K562 (cell line): ENCODE results near the gene HEXIM2. TPM values are rescaled to one million over a fixed set of nuclear protein-coding genes. Genes with fewer than 3 reads are reported as not detected.
A peak's percentile ranks its signal among the peaks of the same experiment; 100 is the strongest.

Source experiments
- ADNP ChIP-seq: fragments of 200-800 bp; sonication (Bioruptor generic); IDR thresholded peaks from 2 replicates; pipeline ENCODE4 v1.6.1; 2016; ENCODE audit warnings: missing genetic modification characterization, missing compliant biosample characterization
- CHD1 ChIP-seq: fragments of 200-600 bp; sonication (generic); IDR thresholded peaks from one replicate; pipeline ENCODE4 v1.6.1; 2012; ENCODE audit warnings: mild to moderate bottlenecking, moderate library complexity, low read length, inconsistent platforms
- EP300 ChIP-seq: IDR thresholded peaks from 2 replicates; pipeline ENCODE4 v1.6.1; 2012; ENCODE audit warnings: low read length, improper control_type of control experiment
- EWSR1 ChIP-seq: fragments of 450-650 bp; IDR thresholded peaks from 2 replicates; pipeline ENCODE4 v1.6.1; 2018; ENCODE audit warnings: borderline replicate concordance, mild to moderate bottlenecking, low read depth, moderate library complexity; ENCODE audit not compliant: partially characterized antibody
- HDAC6 ChIP-seq: IDR thresholded peaks from 2 replicates; pipeline ENCODE4 v1.6.1; 2012; ENCODE audit warnings: low read depth, mild to moderate bottlenecking, control low read depth, inconsistent platforms, low read length, moderate library complexity
- HNRNPH1 ChIP-seq: fragments of 200-400 bp; formaldehyde crosslinking; optimal IDR thresholded peaks from 2 replicates; pipeline ENCODE3; 2017; ENCODE audit warnings: low read depth, mild to moderate bottlenecking, low read length, moderate library complexity
- JUN ChIP-seq, 2 experiments: sonication (generic) in 1 of 2; formaldehyde crosslinking in 1 of 2; IDR thresholded peaks; 2 replicates each; pipeline versions ENCODE4 v1.6.1 to v1.8.0; 2012 to 2022; ENCODE audit warnings: borderline replicate concordance in 2 of 2, mild to moderate bottlenecking in 2 of 2, improper control_type of control experiment in 1 of 2, low read depth in 1 of 2, low read length in 1 of 2, missing genetic modification reagents in 1 of 2
- KLF1 ChIP-seq: fragments of 450-650 bp; IDR thresholded peaks from 2 replicates; pipeline ENCODE4 v1.6.1; 2016; ENCODE audit warnings: missing genetic modification characterization, missing compliant biosample characterization
- MAFG ChIP-seq: fragments of 450-650 bp; conservative IDR thresholded peaks from 2 replicates; pipeline ENCODE4 v1.6.1; 2016; ENCODE audit warnings: missing genetic modification characterization, missing compliant biosample characterization
- NCOR1 ChIP-seq: fragments of 450-650 bp; IDR thresholded peaks from 2 replicates; pipeline ENCODE4 v1.6.1; 2016; ENCODE audit warnings: mild to moderate bottlenecking, moderate library complexity
- NR4A1 ChIP-seq, 2 experiments: fragments of 250-450 bp in 1 of 2; fragments of 450-650 bp in 1 of 2; sonication (Bioruptor Pico) in 1 of 2; IDR thresholded peaks; 2 replicates each; pipeline versions ENCODE4 v1.4.0 to v1.6.1; 2016 to 2020; ENCODE audit warnings: mild to moderate bottlenecking in 2 of 2, missing compliant biosample characterization in 1 of 2, missing genetic modification characterization in 1 of 2, moderate library complexity in 1 of 2
- POLR3A ChIP-seq: IDR thresholded peaks from 2 replicates; pipeline ENCODE4 v1.6.1; 2011; ENCODE audit warnings: borderline replicate concordance, mild to moderate bottlenecking, moderate library complexity; ENCODE audit not compliant: insufficient read length, insufficient read depth; ENCODE audit errors: extremely low read depth
- PTBP1 ChIP-seq: fragments of 200-400 bp; formaldehyde crosslinking; IDR thresholded peaks from 2 replicates; pipeline ENCODE4 v1.6.1; 2017; ENCODE audit warnings: low read depth, low read length
- SIRT6 ChIP-seq: IDR thresholded peaks from one replicate; pipeline ENCODE4 v1.6.1; 2012; ENCODE audit warnings: low read depth, mild to moderate bottlenecking, control low read depth, inconsistent platforms, low read length, moderate library complexity
- ZNF431 ChIP-seq: sonication (generic); formaldehyde crosslinking; IDR thresholded peaks from 2 replicates; pipeline ENCODE4 v1.8.0; 2022; ENCODE audit warnings: mild to moderate bottlenecking, missing genetic modification reagents
- ZNF707 ChIP-seq: fragments of 250-450 bp; sonication (Bioruptor Pico); conservative IDR thresholded peaks from 2 replicates; pipeline ENCODE4 v1.8.0; 2022; ENCODE audit warnings: inconsistent platforms, mild to moderate bottlenecking, moderate library complexity
- polyA plus RNA-seq, 8 experiments: library from polyadenylated mRNA; depleted of rRNA in 4 of 8; stranded (reverse) in 5 of 8; unstranded in 3 of 8; fragments of >200 nt; fragmentation: Nextera tagmentation in 2 of 8; fragmentation: Illumina TruSeq in 1 of 8; extraction: Ambion mirVana in 2 of 8; extraction: Trizol in 1 of 8; gene quantifications; 2 replicates each; pipeline versions ENCODE4 v1.2.1 to v1.2.3, GENCODE V29; 2011 to 2014; ENCODE audit warnings: inconsistent platforms in 1 of 8, missing spikeins in 1 of 8
- total RNA-seq, 7 experiments: library from RNA; depleted of rRNA in 6 of 7; stranded (reverse); fragments of >200 nt in 6 of 7; fragmentation: Illumina TruSeq in 2 of 7; extraction: Trizol in 2 of 7; gene quantifications; 2 replicates each; pipeline versions ENCODE4 v1.2.1 to v1.2.3, GENCODE V29; 2011 to 2021; ENCODE audit warnings: low replicate concordance in 1 of 7
- TF ChIP-seq, protein P1 (sequence below): fragments of 250-450 bp; sonication (Bioruptor Pico); IDR thresholded peaks from 2 replicates; pipeline ENCODE4 v1.4.0; 2020; ENCODE audit warnings: mild to moderate bottlenecking, moderate library complexity
- TF ChIP-seq, protein P2 (sequence below): sonication (generic); formaldehyde crosslinking; IDR thresholded peaks from 2 replicates; pipeline ENCODE4 v1.8.0; 2023; ENCODE audit warnings: mild to moderate bottlenecking, missing genetic modification reagents
- TF ChIP-seq, protein P3 (sequence below): conservative IDR thresholded peaks from 2 replicates; pipeline ENCODE4 v1.6.1; 2011; ENCODE audit warnings: low read depth, mild to moderate bottlenecking, low read length; ENCODE audit not compliant: control insufficient read depth
- TF ChIP-seq, protein P4 (sequence below): sonication (generic); formaldehyde crosslinking; IDR thresholded peaks from 2 replicates; pipeline ENCODE4 v1.9.0; 2022; ENCODE audit warnings: mild to moderate bottlenecking, missing genetic modification reagents

The HEXIM2 gene
- total and polyA plus RNA-seq, 9 of the 15 experiments (the other 6 are each of a cell fraction or from before 2014, with no cell fraction given) = 0.69 to 3.4 (median 1.1) TPM; not detected in 2

DNA sequence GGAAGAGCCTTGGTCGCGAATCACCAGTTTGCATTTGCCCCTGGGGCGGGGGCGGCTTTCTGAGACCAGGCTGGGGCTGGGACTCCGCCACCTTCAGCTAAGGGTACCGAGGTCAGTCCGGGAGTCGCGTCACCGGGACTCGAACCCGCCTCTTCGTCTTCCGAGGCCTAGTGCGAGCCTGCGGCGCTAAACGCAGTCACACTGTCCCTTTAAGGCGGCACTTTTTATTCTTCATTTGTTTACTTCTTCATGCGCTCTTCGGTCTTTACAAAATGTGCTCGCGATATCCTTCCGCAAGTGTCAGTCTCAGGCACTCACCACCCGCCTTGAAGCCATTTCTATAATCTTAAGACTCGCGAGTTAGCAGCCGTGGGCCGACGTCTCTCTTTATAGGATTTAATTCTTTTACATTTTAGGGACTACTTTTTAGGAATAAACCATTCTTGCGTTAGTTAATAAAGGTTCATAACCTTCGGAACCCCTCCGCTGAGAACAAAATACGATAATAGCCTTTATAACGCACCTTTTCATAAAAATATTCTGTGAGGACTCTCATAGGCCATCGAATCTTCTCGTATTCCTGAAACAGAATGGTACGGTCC is 14.0 kb upstream of the HEXIM2 start (continued):
- TF ChIP-seq ZNF707 (0 out of 2 replicates have a peak, but pooled peaks have one; percentile 45), NR4A1 (CRISPR knock-in tag; IDR thresholded peaks at IDR 0.05) (no peak), NR4A1 (tag; IDR thresholded peaks at IDR 0.05) (no peak), CHD1 (peak; percentile 12), EWSR1 (no peak), POLR3A (no peak), SIRT6 (no peak), EP300 (peak; percentile 48), JUN (IDR thresholded peaks at IDR 0.05; ENCODE audit: borderline replicate concordance, low read depth, low read length) (no peak), JUN (CRISPR knock-in tag; IDR thresholded peaks at IDR 0.05; ENCODE audit: borderline replicate concordance) (no peak), HNRNPH1 (no peak), KLF1 (tag) (no peak), ADNP (tag) (no peak), HDAC6 (no peak), ZNF431 (CRISPR knock-in tag) (peak; percentile 73; the same call in 1 of the 2 replicates), MAFG (tag) (no peak), PTBP1 (no peak), NCOR1 (peak; percentile 73)
- TF ChIP-seq, protein P1, sequence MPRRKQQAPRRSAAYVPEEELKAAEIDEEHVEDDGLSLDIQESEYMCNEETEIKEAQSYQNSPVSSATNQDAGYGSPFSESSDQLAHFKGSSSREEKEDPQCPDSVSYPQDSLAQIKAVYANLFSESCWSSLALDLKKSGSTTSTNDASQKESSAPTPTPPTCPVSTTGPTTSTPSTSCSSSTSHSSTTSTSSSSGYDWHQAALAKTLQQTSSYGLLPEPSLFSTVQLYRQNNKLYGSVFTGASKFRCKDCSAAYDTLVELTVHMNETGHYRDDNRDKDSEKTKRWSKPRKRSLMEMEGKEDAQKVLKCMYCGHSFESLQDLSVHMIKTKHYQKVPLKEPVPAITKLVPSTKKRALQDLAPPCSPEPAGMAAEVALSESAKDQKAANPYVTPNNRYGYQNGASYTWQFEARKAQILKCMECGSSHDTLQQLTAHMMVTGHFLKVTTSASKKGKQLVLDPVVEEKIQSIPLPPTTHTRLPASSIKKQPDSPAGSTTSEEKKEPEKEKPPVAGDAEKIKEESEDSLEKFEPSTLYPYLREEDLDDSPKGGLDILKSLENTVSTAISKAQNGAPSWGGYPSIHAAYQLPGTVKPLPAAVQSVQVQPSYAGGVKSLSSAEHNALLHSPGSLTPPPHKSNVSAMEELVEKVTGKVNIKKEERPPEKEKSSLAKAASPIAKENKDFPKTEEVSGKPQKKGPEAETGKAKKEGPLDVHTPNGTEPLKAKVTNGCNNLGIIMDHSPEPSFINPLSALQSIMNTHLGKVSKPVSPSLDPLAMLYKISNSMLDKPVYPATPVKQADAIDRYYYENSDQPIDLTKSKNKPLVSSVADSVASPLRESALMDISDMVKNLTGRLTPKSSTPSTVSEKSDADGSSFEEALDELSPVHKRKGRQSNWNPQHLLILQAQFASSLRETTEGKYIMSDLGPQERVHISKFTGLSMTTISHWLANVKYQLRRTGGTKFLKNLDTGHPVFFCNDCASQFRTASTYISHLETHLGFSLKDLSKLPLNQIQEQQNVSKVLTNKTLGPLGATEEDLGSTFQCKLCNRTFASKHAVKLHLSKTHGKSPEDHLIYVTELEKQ (CRISPR knock-in tag) = no peak; the same call in 1 of the 2 replicates
- TF ChIP-seq, protein P2, sequence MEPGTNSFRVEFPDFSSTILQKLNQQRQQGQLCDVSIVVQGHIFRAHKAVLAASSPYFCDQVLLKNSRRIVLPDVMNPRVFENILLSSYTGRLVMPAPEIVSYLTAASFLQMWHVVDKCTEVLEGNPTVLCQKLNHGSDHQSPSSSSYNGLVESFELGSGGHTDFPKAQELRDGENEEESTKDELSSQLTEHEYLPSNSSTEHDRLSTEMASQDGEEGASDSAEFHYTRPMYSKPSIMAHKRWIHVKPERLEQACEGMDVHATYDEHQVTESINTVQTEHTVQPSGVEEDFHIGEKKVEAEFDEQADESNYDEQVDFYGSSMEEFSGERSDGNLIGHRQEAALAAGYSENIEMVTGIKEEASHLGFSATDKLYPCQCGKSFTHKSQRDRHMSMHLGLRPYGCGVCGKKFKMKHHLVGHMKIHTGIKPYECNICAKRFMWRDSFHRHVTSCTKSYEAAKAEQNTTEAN = no peak
- TF ChIP-seq, protein P3, sequence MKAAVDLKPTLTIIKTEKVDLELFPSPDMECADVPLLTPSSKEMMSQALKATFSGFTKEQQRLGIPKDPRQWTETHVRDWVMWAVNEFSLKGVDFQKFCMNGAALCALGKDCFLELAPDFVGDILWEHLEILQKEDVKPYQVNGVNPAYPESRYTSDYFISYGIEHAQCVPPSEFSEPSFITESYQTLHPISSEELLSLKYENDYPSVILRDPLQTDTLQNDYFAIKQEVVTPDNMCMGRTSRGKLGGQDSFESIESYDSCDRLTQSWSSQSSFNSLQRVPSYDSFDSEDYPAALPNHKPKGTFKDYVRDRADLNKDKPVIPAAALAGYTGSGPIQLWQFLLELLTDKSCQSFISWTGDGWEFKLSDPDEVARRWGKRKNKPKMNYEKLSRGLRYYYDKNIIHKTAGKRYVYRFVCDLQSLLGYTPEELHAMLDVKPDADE = no peak
- TF ChIP-seq, protein P4, sequence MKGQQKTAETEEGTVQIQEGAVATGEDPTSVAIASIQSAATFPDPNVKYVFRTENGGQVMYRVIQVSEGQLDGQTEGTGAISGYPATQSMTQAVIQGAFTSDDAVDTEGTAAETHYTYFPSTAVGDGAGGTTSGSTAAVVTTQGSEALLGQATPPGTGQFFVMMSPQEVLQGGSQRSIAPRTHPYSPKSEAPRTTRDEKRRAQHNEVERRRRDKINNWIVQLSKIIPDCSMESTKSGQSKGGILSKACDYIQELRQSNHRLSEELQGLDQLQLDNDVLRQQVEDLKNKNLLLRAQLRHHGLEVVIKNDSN (CRISPR knock-in tag) = no peak
